Spleen (tissue), 7 donors: ENCODE results near the gene TMEM255B.

Experiments used
- CTCF ChIP-seq, 11 experiments: fragments of 200-600 bp in 7 of 11; fragments of 450-650 bp in 4 of 11; sonication (generic) in 4 of 11; IDR thresholded peaks in 8 of 11; conservative IDR thresholded peaks in 3 of 11; 1 replicate in 7 of 11; 2 replicates in 4 of 11; pipeline versions ENCODE4 v1.4.0 to v1.8.0; 2016 to 2021; ENCODE audit warnings: antibody characterized with exemption in 11 of 11, inconsistent platforms in 4 of 11, mild to moderate bottlenecking in 1 of 11
- POLR2A ChIP-seq, 3 donors: fragments of 450-650 bp; IDR thresholded peaks; one replicate each; pipeline ENCODE4 v1.5.1; 2017; ENCODE audit warnings: antibody characterized with exemption in 3 of 3, mild to moderate bottlenecking in 1 of 3
- POLR2AphosphoS5 ChIP-seq, 3 donors: sonication (generic); formaldehyde crosslinking; IDR thresholded peaks; one replicate each; pipeline ENCODE4 v1.5.1; 2017; ENCODE audit warnings: antibody characterized with exemption in 3 of 3
- donor health status: DM: no; HTN: no; CAD: no; lungs with moderate emphysema.
- donor health status: DM: no; HTN: no; CAD: no.
- donor health status: DM: no; HTN: no; CAD: no.

GRCh38 chr13:113862191-113862930 lies 103.3 kb downstream of the TMEM255B start:
- TF ChIP-seq CTCF (IDR thresholded peaks at IDR 0.05 in 8 of 11, conservative IDR thresholded peaks at IDR 0.05 in 3 of 11) (no peak), POLR2A (IDR thresholded peaks at IDR 0.05) (no peak), POLR2AphosphoS5 (IDR thresholded peaks at IDR 0.05) (no peak)
